NCI-H345 treated with DMSO at 0.1 percent for 48 hours (cell line): Measurements from ENCODE around the gene CCDC91.
"Not testable (repeated sequence)": the region's sequence is repeated elsewhere in the genome, so short reads cannot be mapped to it uniquely, and the experiment has no call there.

Experiments used
- DNase-seq: peaks from one replicate; lab custom pipeline; 2025; ENCODE audit not compliant: unreplicated experiment; lab: John Stamatoyannopoulos, UW

The CCDC91 gene

GRCh38 chr12:28231248-28231647 lies 41.0 kb downstream of the CCDC91 start:
- DNase-seq, result no peak

- DNase-seq, result no peak
These were observed 42.1 kb downstream of the CCDC91 start for GRCh38 chr12:28232211-28232928.

GRCh38 chr12:28234444-28234843 lies 44.2 kb downstream of the CCDC91 start:
- DNase-seq, result no peak

- no peak for DNase-seq
These were observed 44.8 kb downstream of the CCDC91 start for GRCh38 chr12:28235015-28235414.

- DNase-seq, result no peak
These were observed 45.7 kb downstream of the CCDC91 start for GRCh38 chr12:28235985-28236384.

GRCh38 chr12:28237423-28237822 lies 47.2 kb downstream of the CCDC91 start:
- no peak for DNase-seq

- DNase-seq, result no peak
These were observed 49.7 kb downstream of the CCDC91 start for GRCh38 chr12:28239918-28240317.

- no peak for DNase-seq
These were observed 50.6 kb downstream of the CCDC91 start for GRCh38 chr12:28240853-28241252.

GRCh38 chr12:28242129-28242495 lies 51.9 kb downstream of the CCDC91 start:
- DNase-seq, result no peak

GRCh38 chr12:28242496-28243309 lies 52.4 kb downstream of the CCDC91 start:
- no peak for DNase-seq

- DNase-seq, result no peak
These were observed 53.0 kb downstream of the CCDC91 start for GRCh38 chr12:28243310-28243633.

- no peak for DNase-seq
These were observed 57.5 kb downstream of the CCDC91 start for GRCh38 chr12:28247806-28248205.

- DNase-seq, result no peak
These were observed 58.4 kb downstream of the CCDC91 start for GRCh38 chr12:28248555-28249145.

GRCh38 chr12:28253161-28253641 lies 62.9 kb downstream of the CCDC91 start:
- DNase-seq, result no peak

GRCh38 chr12:28257411-28257810 lies 67.2 kb downstream of the CCDC91 start:
- DNase-seq, result no peak

GRCh38 chr12:28258998-28259397 lies 68.7 kb downstream of the CCDC91 start:
- no peak for DNase-seq

- DNase-seq, result no peak
These were observed 75.3 kb downstream of the CCDC91 start for GRCh38 chr12:28265435-28266042.

- not testable (repeated sequence) for DNase-seq
These were observed 77.8 kb downstream of the CCDC91 start for GRCh38 chr12:28267920-28268607.

- DNase-seq, result no peak
These were observed 78.5 kb downstream of the CCDC91 start for GRCh38 chr12:28268608-28269229.

GRCh38 chr12:28269851-28270250 lies 79.6 kb downstream of the CCDC91 start:
- DNase-seq, result no peak

GRCh38 chr12:28278499-28278898 lies 88.2 kb downstream of the CCDC91 start:
- no peak for DNase-seq
